NT2/D1 (cell line): ENCODE measurements around the gene KIAA1549.

ENCODE experiments used
- DNase-seq: peaks from one replicate; pipeline ENCODE4 v3.0.0-alpha.2; 2011; ENCODE audit warnings: low read depth, low spot score
- H3K27me3 ChIP-seq: 2 replicates; pipeline ENCODE4 v1.6.0; 2011; ENCODE audit warnings: mild to moderate bottlenecking; ENCODE audit not compliant: insufficient read length, insufficient read depth
- H3K36me3 ChIP-seq: 2 replicates; pipeline ENCODE4 v1.6.1; 2011; ENCODE audit warnings: mild to moderate bottlenecking, low read length, mixed read lengths; ENCODE audit not compliant: insufficient read depth, insufficient read length
- H3K4me1 ChIP-seq: 2 replicates; pipeline ENCODE4 v1.5.1; 2011; ENCODE audit not compliant: insufficient read depth, insufficient read length
- H3K4me3 ChIP-seq: 2 replicates; pipeline ENCODE4 v1.5.1; 2011; ENCODE audit warnings: low read depth; ENCODE audit not compliant: insufficient read length
- H3K9ac ChIP-seq: 2 replicates; pipeline ENCODE4 v1.6.0; 2011; ENCODE audit warnings: low read depth; ENCODE audit not compliant: insufficient read length
- H3K9me3 ChIP-seq: 2 replicates; pipeline ENCODE4 v1.5.1; 2011; ENCODE audit warnings: mild to moderate bottlenecking, low read length; ENCODE audit not compliant: insufficient read depth
- SUZ12 ChIP-seq: IDR thresholded peaks from 2 replicates; pipeline ENCODE4 v1.6.1; 2011; ENCODE audit not compliant: insufficient read length, insufficient read depth; ENCODE audit errors: extremely low read depth
- YY1 ChIP-seq: IDR thresholded peaks from 2 replicates; pipeline ENCODE4 v1.6.1; 2011; ENCODE audit not compliant: insufficient read length, insufficient read depth
- ZNF274 ChIP-seq: IDR thresholded peaks from 2 replicates; pipeline ENCODE4 v1.6.1; 2011; ENCODE audit warnings: mild to moderate bottlenecking, low read depth, low read length

KIAA1549 gene

GRCh38 chr7:138880881-138881578 is 100.2 kb downstream of the KIAA1549 start:
- Histone ChIP-seq H3K9me3 (no peaks in the 10 kb centered on the region), H3K9ac (no peak overlapping the region), H3K4me3 (no peak overlapping the region), H3K36me3 (peaks cover 5% of the 10 kb centered on the region), H3K4me1 (no peaks in the 10 kb centered on the region), H3K27me3 (no peaks in the 10 kb centered on the region)
- TF ChIP-seq YY1 (no peak), ZNF274 (no peak), SUZ12 (no peak)
- DNase-seq, result no peak

- Histone ChIP-seq H3K4me3 (no peak overlapping the region), H3K4me1 (no peaks in the 10 kb centered on the region)
- no peak for TF ChIP-seq ZNF274
- no peak for TF ChIP-seq YY1
- no peak for TF ChIP-seq SUZ12
Measured at GRCh38 chr7:138879356-138879755, 101.8 kb downstream of the KIAA1549 start.

DNA sequence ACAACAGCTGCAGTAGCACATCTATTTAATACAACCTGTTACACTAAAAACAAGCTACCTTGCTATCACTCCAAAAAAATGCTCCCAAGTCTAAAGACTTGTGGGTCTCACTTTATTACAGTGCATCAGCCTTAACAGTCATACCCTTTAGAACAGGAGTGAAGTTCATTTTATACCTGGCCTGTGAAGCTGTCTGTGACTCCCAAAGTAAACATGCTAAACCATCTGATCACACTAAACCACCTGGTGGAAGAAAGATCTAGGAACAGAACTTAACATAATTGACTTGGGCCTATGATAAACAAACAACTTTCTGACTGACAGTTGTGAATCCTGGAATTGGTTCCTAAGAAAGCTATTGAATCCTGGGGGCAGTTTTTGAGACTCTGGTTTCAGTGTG is 102.3 kb downstream of the KIAA1549 start:
- no peaks in the 10 kb centered on the region for H3K4me1 ChIP-seq
- peaks cover 5% of the 10 kb centered on the region for H3K36me3 ChIP-seq
- no peaks in the 10 kb centered on the region for H3K27me3 ChIP-seq
- H3K4me3 ChIP-seq, result no peak overlapping the region
- H3K9ac ChIP-seq, result no peak overlapping the region
- TF ChIP-seq SUZ12, result no peak
- TF ChIP-seq ZNF274, result no peak
- TF ChIP-seq YY1, result no peak
- no peak for DNase-seq
- no peaks in the 10 kb centered on the region for H3K9me3 ChIP-seq

More at GRCh38 chr7:138879356-138879755, 101.8 kb downstream of the KIAA1549 start:
- no peak for DNase-seq
- Histone ChIP-seq H3K36me3 (peaks cover 5% of the 10 kb centered on the region), H3K9me3 (no peaks in the 10 kb centered on the region), H3K27me3 (no peaks in the 10 kb centered on the region), H3K9ac (no peak overlapping the region)

DNA sequence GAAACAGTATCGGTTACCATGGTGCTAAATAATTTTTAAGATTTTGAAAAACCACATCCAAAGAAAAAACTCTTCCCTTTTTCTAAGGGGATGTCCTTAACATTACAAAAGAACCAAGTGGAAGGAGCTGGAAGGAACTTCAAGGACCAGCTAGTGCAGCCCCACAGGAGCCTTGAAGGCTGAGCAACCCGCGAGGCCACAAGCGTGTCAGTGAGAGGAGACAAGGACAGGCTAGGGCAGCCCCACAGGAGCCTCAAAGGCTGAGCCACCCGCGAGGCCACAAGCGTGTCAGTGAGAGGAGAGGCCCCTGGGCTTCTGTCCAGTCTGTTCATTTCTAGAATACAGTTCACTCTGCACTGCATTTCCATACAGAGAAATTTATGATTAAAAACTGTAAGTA is 103.1 kb downstream of the KIAA1549 start:
- Histone ChIP-seq H3K36me3 (peaks cover 5% of the 10 kb centered on the region), H3K9me3 (no peaks in the 10 kb centered on the region), H3K4me1 (no peaks in the 10 kb centered on the region), H3K9ac (no peak overlapping the region), H3K27me3 (no peaks in the 10 kb centered on the region), H3K4me3 (no peak overlapping the region)
- TF ChIP-seq SUZ12 (no peak), ZNF274 (no peak), YY1 (no peak)
- DNase-seq, result no peak

- Histone ChIP-seq H3K9ac (no peak overlapping the region), H3K36me3 (peaks cover 5% of the 10 kb centered on the region), H3K4me1 (no peaks in the 10 kb centered on the region), H3K4me3 (no peak overlapping the region), H3K9me3 (no peaks in the 10 kb centered on the region), H3K27me3 (no peaks in the 10 kb centered on the region)
- TF ChIP-seq ZNF274 (no peak), YY1 (no peak), SUZ12 (no peak)
- no peak for DNase-seq
Measured at GRCh38 chr7:138876326-138876725, 104.9 kb downstream of the KIAA1549 start.

DNA sequence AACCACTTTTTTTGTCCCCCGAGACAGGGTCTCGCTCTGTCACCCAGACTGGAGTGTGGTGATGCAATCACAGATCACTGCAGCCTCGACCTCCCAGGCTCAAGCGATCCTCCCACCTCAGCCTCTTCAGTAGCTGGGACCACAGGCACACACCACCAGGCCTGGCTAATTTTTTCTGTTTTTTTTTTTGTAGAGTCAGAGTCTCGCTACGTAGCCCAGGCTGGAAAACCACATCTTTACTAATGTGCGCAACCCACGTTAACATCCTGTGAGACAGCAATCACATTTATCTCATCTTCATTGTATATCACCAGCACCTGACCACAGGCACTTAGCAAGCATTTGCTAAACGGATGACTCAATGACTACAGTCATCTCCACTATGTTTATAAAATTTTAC is 105.4 kb downstream of the KIAA1549 start:
- H3K4me1 ChIP-seq, result no peaks in the 10 kb centered on the region
- H3K9me3 ChIP-seq, result no peaks in the 10 kb centered on the region
- no peak for DNase-seq
- H3K4me3 ChIP-seq, result no peak overlapping the region
- H3K9ac ChIP-seq, result no peak overlapping the region
- peaks cover 3% of the 10 kb centered on the region for H3K36me3 ChIP-seq
- TF ChIP-seq SUZ12 (no peak), YY1 (no peak)
- H3K27me3 ChIP-seq, result no peaks in the 10 kb centered on the region

DNA sequence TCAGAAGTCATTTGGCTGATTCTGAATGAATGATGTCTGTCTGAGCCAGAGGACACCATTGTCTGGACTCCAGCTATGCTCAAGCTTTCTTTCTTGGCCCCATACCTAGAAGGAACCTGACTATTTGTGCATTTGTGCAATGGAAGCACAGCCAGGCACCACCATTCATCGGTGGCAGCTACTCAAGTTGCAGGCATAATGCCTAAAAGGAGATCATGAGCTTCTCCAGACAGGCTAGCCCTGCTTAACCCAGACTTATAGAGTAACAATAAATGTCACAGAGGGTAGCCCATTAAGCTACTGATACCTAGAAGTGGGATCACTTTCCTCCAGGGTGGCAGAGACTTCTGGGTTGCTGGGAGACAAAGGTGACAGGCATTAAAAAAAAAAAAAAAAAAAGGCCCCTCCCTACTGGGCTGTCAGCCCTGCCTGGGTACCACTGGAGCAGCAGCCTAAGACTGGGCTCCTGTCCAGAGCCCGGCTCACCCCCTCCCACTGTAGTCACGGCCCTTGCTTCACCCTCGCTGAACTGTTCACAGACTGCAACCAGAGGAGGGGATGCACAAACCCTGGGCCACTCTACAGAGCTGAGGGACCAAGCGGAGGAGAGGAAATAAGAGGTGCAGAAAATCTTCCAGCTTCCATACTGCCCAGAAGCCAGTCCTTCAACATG is 107.8 kb downstream of the KIAA1549 start:
- H3K9me3 ChIP-seq, result no peaks in the 10 kb centered on the region
- no peak overlapping the region for H3K4me3 ChIP-seq
- H3K36me3 ChIP-seq, result peaks cover 18% of the 10 kb centered on the region
- TF ChIP-seq ZNF274 (no peak), YY1 (no peak), SUZ12 (no peak)
- H3K4me1 ChIP-seq, result no peaks in the 10 kb centered on the region
- no peaks in the 10 kb centered on the region for H3K27me3 ChIP-seq
- DNase-seq, result no peak
- H3K9ac ChIP-seq, result no peak overlapping the region
